Fibroblast of lung (primary cell): ENCODE results near the gene NXPH3. TPM values are rescaled to one million over a fixed set of nuclear protein-coding genes. Genes with fewer than 3 reads are reported as not detected.

ENCODE experiments used
- DNase-seq, 2 donors: peaks; one replicate each; pipeline versions ENCODE4 v3.0.0 to v3.0.0-alpha.2; 2010; ENCODE audit warnings: low read depth in 2 of 2
- H2AFZ ChIP-seq: 2 replicates; pipeline ENCODE4 v1.5.1; 2012; ENCODE audit warnings: low read length, control low read depth, inconsistent platforms
- H3K27ac ChIP-seq: 2 replicates; pipeline ENCODE4 v1.5.1; 2011; ENCODE audit warnings: low read length, control low read depth; ENCODE audit not compliant: insufficient read depth
- H3K27me3 ChIP-seq: 2 replicates; pipeline ENCODE4 v1.5.1; 2011; ENCODE audit warnings: mild to moderate bottlenecking, low read length; ENCODE audit not compliant: control insufficient read depth, insufficient read depth
- H3K36me3 ChIP-seq: 2 replicates; pipeline ENCODE4 v1.5.1; 2011; ENCODE audit warnings: low read length; ENCODE audit not compliant: control insufficient read depth, insufficient read depth
- H3K4me1 ChIP-seq: 2 replicates; pipeline ENCODE4 v1.5.1; 2011; ENCODE audit warnings: low read length; ENCODE audit not compliant: control insufficient read depth, insufficient read depth; ENCODE audit errors: extremely low read depth
- H3K4me2 ChIP-seq: 2 replicates; pipeline ENCODE4 v1.5.1; 2011; ENCODE audit warnings: low read length, control low read depth; ENCODE audit not compliant: insufficient read depth; ENCODE audit errors: extremely low read depth
- H3K4me3 ChIP-seq, 4 experiments: fragments of 200-600 bp in 1 of 4; sonication (generic) in 1 of 4; replicated peaks in 1 of 4; 2 replicates each; pipeline ENCODE4 v1.5.1; 2011 to 2016; ENCODE audit warnings: low read length in 4 of 4, low read depth in 3 of 4, mild to moderate bottlenecking in 3 of 4, control low read depth in 2 of 4, inconsistent platforms in 1 of 4, mixed read lengths in 1 of 4; ENCODE audit not compliant: insufficient read depth in 1 of 4; ENCODE audit errors: control extremely low read depth in 1 of 4
- H3K79me2 ChIP-seq: 2 replicates; pipeline ENCODE4 v1.5.1; 2012; ENCODE audit warnings: mild to moderate bottlenecking, low read length, inconsistent platforms; ENCODE audit not compliant: control insufficient read depth, insufficient read depth
- H3K9ac ChIP-seq: 2 replicates; pipeline ENCODE4 v1.5.1; 2011; ENCODE audit warnings: mild to moderate bottlenecking, low read length, control low read depth; ENCODE audit not compliant: insufficient read depth
- H3K9me3 ChIP-seq: 2 replicates; pipeline ENCODE4 v1.5.1; 2012; ENCODE audit warnings: low read depth, low read length; ENCODE audit not compliant: control insufficient read depth, insufficient read depth
- H4K20me1 ChIP-seq: 2 replicates; pipeline ENCODE4 v1.5.1; 2011; ENCODE audit warnings: low read length; ENCODE audit not compliant: control insufficient read depth, insufficient read depth; ENCODE audit errors: extremely low read depth
- CTCF ChIP-seq, 2 donors: IDR thresholded peaks in 1 of 2; conservative IDR thresholded peaks in 1 of 2; 1 replicate in 1 of 2; 2 replicates in 1 of 2; pipeline ENCODE4 v1.5.1; 2011 to 2012; ENCODE audit warnings: low read length in 2 of 2, control low read depth in 1 of 2, inconsistent platforms in 1 of 2, low read depth in 1 of 2, mild to moderate bottlenecking in 1 of 2
- EZH2 ChIP-seq: IDR thresholded peaks from 2 replicates; pipeline ENCODE4 v1.5.1; 2012; ENCODE audit warnings: low read length, control low read depth, mild to moderate bottlenecking; ENCODE audit errors: missing control alignments
- polyA plus RNA-seq, 2 donors: library from polyadenylated mRNA; depleted of rRNA in 1 of 2; stranded (reverse) in 1 of 2; unstranded in 1 of 2; fragments of >200 nt; gene quantifications; 2 replicates each; pipeline ENCODE4 v1.2.1, GENCODE V29; 2011 to 2012; ENCODE audit warnings: missing spikeins in 1 of 2
- total RNA-seq: library from RNA; depleted of rRNA; stranded (reverse); fragments of >200 nt; gene quantifications from 2 replicates; pipeline ENCODE4 v1.2.1, GENCODE V29; 2014

The NXPH3 gene
- total and polyA plus RNA-seq, 2 donors (not counting 1 experiment from before 2014, with no cell fraction given), result 0.36 to 0.66 TPM

GRCh38 chr17:49590874-49591273 is 15.2 kb downstream of the NXPH3 start:
- TF ChIP-seq EZH2, result no peak
- H3K79me2 ChIP-seq, result no peaks in the 10 kb centered on the region

GRCh38 chr17:49592263-49592662 is 16.6 kb downstream of the NXPH3 start:
- no peaks in the 10 kb centered on the region for H3K9me3 ChIP-seq
- no peaks in the 10 kb centered on the region for H3K79me2 ChIP-seq
- H3K4me3 ChIP-seq, result no peak overlapping the region
- no peaks in the 10 kb centered on the region for H3K27me3 ChIP-seq
- peaks cover 3% of the 10 kb centered on the region for H3K4me1 ChIP-seq
- H3K27ac ChIP-seq, result no peak overlapping the region
- TF ChIP-seq EZH2 (no peak), CTCF (conservative IDR thresholded peaks at IDR 0.05 in 1 of 2, IDR thresholded peaks at IDR 0.05 in 1 of 2; ENCODE audit: low read depth in 1 of 2, low read length in 2 of 2) (no peak)
- no peaks in the 10 kb centered on the region for H3K36me3 ChIP-seq
- no peak overlapping the region for H3K9ac ChIP-seq
- DNase-seq, result no peak
- H2AFZ ChIP-seq, result no peak overlapping the region
- H3K4me2 ChIP-seq, result no peak overlapping the region
- no peaks in the 10 kb centered on the region for H4K20me1 ChIP-seq

More at GRCh38 chr17:49590874-49591273, 15.2 kb downstream of the NXPH3 start:
- peaks cover 3% of the 10 kb centered on the region for H3K4me1 ChIP-seq
- no peaks in the 10 kb centered on the region for H3K27me3 ChIP-seq
- H2AFZ ChIP-seq, result no peak overlapping the region
- H3K9me3 ChIP-seq, result no peaks in the 10 kb centered on the region
- H4K20me1 ChIP-seq, result no peaks in the 10 kb centered on the region
- H3K9ac ChIP-seq, result no peak overlapping the region
- H3K27ac ChIP-seq, result no peak overlapping the region
- H3K4me3 ChIP-seq, result no peak overlapping the region
- DNase-seq, result no peak
- no peaks in the 10 kb centered on the region for H3K36me3 ChIP-seq
- no peak overlapping the region for H3K4me2 ChIP-seq

- H3K27ac ChIP-seq, result no peak overlapping the region
- peaks cover 2% of the 10 kb centered on the region for H3K36me3 ChIP-seq
- no peak overlapping the region for H3K4me2 ChIP-seq
- DNase-seq, result no peak
- TF ChIP-seq EZH2, result no peak
- TF ChIP-seq CTCF (conservative IDR thresholded peaks at IDR 0.05 in 1 of 2, IDR thresholded peaks at IDR 0.05 in 1 of 2; ENCODE audit: low read depth in 1 of 2, low read length in 2 of 2), result no peak
- H3K27me3 ChIP-seq, result no peaks in the 10 kb centered on the region
- H3K79me2 ChIP-seq, result no peaks in the 10 kb centered on the region
- no peaks in the 10 kb centered on the region for H3K9me3 ChIP-seq
- no peaks in the 10 kb centered on the region for H3K4me1 ChIP-seq
- no peak overlapping the region for H2AFZ ChIP-seq
- no peak overlapping the region for H3K9ac ChIP-seq
- H4K20me1 ChIP-seq, result no peaks in the 10 kb centered on the region
- no peak overlapping the region for H3K4me3 ChIP-seq
These were observed 19.7 kb downstream of the NXPH3 start for GRCh38 chr17:49595328-49595727.
